ENCODE data around the gene OBI1. TPM values are rescaled to one million over a fixed set of nuclear protein-coding genes. Genes with fewer than 3 reads are reported as not detected.
A peak's percentile ranks its signal among the peaks of the same experiment; 100 is the strongest.

The OBI1 gene
- total RNA-seq, 2 donors from 2014 or later: 16.7 to 28.6 TPM

DNA sequence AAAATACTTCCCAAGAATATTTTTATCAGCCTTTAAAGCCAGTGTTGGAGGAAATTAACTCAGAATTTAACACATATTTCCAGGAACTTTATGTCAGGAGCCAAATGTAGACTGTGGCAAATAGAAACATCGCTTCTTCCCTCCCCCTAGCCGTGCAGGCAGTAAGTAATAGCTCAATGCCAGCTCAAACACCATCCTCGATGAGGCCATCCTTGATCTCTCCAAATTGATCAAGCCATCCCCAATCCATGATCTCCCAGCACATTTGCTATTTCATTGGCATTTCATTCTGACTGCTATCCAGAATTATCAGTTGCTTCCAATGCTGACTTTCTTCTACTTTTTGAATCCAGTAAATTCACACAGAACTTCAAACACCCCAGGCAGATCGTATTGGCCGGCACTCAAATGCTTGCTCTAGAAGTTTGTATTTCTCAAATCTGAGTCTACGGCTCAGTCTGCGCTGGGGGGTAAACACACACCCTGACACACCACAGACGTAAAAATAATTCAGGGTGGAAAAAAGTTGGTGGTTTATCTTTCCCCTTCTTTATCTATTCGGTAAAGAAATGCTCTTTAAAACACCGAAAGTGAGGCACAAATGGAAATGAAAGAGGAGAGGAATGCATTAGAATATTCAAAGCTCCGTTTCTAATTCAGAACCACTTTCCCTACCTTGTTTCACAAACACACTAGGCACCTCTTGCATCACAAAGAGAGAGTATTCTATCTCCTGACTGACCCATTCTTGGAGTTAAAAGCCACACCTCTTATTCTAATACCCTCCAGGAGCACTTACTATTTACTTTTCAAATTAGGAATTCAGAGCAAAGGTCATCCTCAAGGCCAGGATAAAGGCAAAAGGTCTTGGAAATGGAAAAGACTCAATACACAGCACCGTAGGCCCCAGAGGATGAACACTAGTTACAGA is 991 bp downstream of the OBI1 start:
- peak overlapping the region; percentile 93 for H3K4me3 Mint-ChIP-seq
- Histone ChIP-seq H3K9ac (ENCODE audit: extremely low read depth, low read length, poor library complexity, severe bottlenecking) (peak overlapping the region; percentile 74), H3K4me3 (ENCODE audit: low read length) (peak overlapping the region; percentile 87), H3K4me1 (ENCODE audit: control insufficient read depth, insufficient read depth, low read length) (no peaks in the 10 kb centered on the region), H3K36me3 (ENCODE audit: control insufficient read depth, insufficient read depth, low read length) (no peaks in the 10 kb centered on the region), H3K9me3 (ENCODE audit: control insufficient read depth, low read length) (no peaks in the 10 kb centered on the region), H3K27ac (ENCODE audit: low read depth, low read length) (peak overlapping the region; percentile 82), H3K27me3 (ENCODE audit: control insufficient read depth, insufficient read depth, low read length, poor library complexity, severe bottlenecking) (no peaks in the 10 kb centered on the region)
- H3K27ac Mint-ChIP-seq: peak overlapping the region; percentile 29
- H3K4me1 Mint-ChIP-seq: peaks cover 22% of the 10 kb centered on the region
- H3K9me3 Mint-ChIP-seq: no peaks in the 10 kb centered on the region
- H3K36me3 Mint-ChIP-seq (ENCODE audit: low read depth): peaks cover 10% of the 10 kb centered on the region
- DNase-seq: peak; percentile 65
- TF ChIP-seq, protein P1, sequence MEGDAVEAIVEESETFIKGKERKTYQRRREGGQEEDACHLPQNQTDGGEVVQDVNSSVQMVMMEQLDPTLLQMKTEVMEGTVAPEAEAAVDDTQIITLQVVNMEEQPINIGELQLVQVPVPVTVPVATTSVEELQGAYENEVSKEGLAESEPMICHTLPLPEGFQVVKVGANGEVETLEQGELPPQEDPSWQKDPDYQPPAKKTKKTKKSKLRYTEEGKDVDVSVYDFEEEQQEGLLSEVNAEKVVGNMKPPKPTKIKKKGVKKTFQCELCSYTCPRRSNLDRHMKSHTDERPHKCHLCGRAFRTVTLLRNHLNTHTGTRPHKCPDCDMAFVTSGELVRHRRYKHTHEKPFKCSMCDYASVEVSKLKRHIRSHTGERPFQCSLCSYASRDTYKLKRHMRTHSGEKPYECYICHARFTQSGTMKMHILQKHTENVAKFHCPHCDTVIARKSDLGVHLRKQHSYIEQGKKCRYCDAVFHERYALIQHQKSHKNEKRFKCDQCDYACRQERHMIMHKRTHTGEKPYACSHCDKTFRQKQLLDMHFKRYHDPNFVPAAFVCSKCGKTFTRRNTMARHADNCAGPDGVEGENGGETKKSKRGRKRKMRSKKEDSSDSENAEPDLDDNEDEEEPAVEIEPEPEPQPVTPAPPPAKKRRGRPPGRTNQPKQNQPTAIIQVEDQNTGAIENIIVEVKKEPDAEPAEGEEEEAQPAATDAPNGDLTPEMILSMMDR (conservative IDR thresholded peaks at IDR 0.05): no peak
- 3 to 5% methylated on average over 3 to 9 of the region's 12 CpGs for WGBS, 2 experiments (ENCODE audit: insufficient coverage in 1 of 2, insufficient read length in 1 of 2)
- peaks cover 47% of the 10 kb centered on the region for H3K27me3 Mint-ChIP-seq (ENCODE audit: insufficient read depth)

DNA sequence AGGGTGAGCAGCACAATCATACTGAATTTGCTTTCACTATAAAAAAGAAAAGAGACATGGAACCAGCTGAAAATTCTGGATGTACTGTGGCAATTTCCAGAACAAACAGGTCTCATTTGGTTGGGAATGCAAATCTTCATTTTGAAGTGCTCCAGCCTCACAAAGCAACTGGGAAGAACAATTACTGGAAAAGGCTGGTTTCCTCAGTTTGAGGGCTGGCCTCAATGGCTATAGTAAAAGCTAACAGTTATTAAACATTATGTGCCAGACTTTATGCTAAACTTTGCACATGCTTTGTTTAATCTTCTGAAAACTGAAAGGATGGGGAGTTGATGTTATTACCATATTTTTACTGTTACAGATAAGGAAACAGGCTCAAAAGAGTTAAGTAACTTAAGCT is 3.0 kb downstream of the OBI1 start:
- H3K4me3 Mint-ChIP-seq: no peak overlapping the region
- peaks cover 44% of the 10 kb centered on the region for H3K27me3 Mint-ChIP-seq (ENCODE audit: insufficient read depth)
- DNase-seq: no peak
- peaks cover 10% of the 10 kb centered on the region for H3K36me3 Mint-ChIP-seq (ENCODE audit: low read depth)
- H3K9me3 Mint-ChIP-seq: no peaks in the 10 kb centered on the region
- Histone ChIP-seq H3K9me3 (ENCODE audit: control insufficient read depth, low read length) (no peaks in the 10 kb centered on the region), H3K27ac (ENCODE audit: low read depth, low read length) (no peak overlapping the region), H3K9ac (ENCODE audit: extremely low read depth, low read length, poor library complexity, severe bottlenecking) (no peak overlapping the region), H3K4me1 (ENCODE audit: control insufficient read depth, insufficient read depth, low read length) (no peaks in the 10 kb centered on the region), H3K4me3 (ENCODE audit: low read length) (no peak overlapping the region), H3K36me3 (ENCODE audit: control insufficient read depth, insufficient read depth, low read length) (no peaks in the 10 kb centered on the region), H3K27me3 (ENCODE audit: control insufficient read depth, insufficient read depth, low read length, poor library complexity, severe bottlenecking) (no peaks in the 10 kb centered on the region)
- H3K27ac Mint-ChIP-seq: no peak overlapping the region
- TF ChIP-seq, protein P1 (conservative IDR thresholded peaks at IDR 0.05): no peak
- peaks cover 20% of the 10 kb centered on the region for H3K4me1 Mint-ChIP-seq

DNA sequence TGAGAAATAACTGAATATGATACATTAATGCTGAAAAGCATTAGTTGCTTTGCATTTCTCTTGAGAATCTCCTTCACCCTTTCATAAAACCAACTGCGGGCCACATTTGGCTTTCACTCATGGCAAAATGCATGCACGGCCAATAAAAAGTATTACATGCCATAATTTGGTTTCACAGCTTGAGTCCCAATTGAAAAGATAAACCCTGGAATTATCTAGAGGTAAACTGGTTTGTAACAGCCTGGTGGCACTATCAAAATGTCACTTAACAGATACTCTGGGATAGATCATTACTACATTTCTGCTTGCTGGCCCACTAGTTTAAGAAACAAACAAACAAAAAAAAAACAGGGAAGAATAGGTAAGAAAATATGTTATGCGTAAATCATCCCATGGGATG is 3.9 kb downstream of the OBI1 start:
- no peak overlapping the region for H3K4me3 Mint-ChIP-seq

More for the DNA sequence above, 3.9 kb downstream of the OBI1 start:
- 92 to 100% methylated on average over 1 to 2 of the region's 3 CpGs for WGBS, 2 experiments (ENCODE audit: insufficient coverage in 1 of 2, insufficient read length in 1 of 2)
- Mint-ChIP-seq H3K4me1 (peaks cover 20% of the 10 kb centered on the region), H3K36me3 (ENCODE audit: low read depth) (peaks cover 10% of the 10 kb centered on the region), H3K27me3 (ENCODE audit: insufficient read depth) (peaks cover 35% of the 10 kb centered on the region), H3K27ac (no peak overlapping the region), H3K9me3 (no peaks in the 10 kb centered on the region)
- TF ChIP-seq, protein P1 (conservative IDR thresholded peaks at IDR 0.05): no peak
- Histone ChIP-seq H3K36me3 (ENCODE audit: control insufficient read depth, insufficient read depth, low read length) (no peaks in the 10 kb centered on the region), H3K27me3 (ENCODE audit: control insufficient read depth, insufficient read depth, low read length, poor library complexity, severe bottlenecking) (no peaks in the 10 kb centered on the region), H3K9me3 (ENCODE audit: control insufficient read depth, low read length) (no peaks in the 10 kb centered on the region), H3K27ac (ENCODE audit: low read depth, low read length) (no peak overlapping the region), H3K4me3 (ENCODE audit: low read length) (no peak overlapping the region), H3K9ac (ENCODE audit: extremely low read depth, low read length, poor library complexity, severe bottlenecking) (no peak overlapping the region), H3K4me1 (ENCODE audit: control insufficient read depth, insufficient read depth, low read length) (no peaks in the 10 kb centered on the region)
- DNase-seq: no peak

All from endodermal cell (in vitro differentiated cells).